GM19238 (cell line): Measurements from ENCODE around the gene RLF.

Experiments used
- DNase-seq: peaks from one replicate; pipeline ENCODE4 v3.0.0; 2011; ENCODE audit warnings: low spot score; ENCODE audit not compliant: insufficient read length

Gene RLF

GRCh38 chr1:40226192-40226591 lies 65.0 kb downstream of the RLF start:
- no peak for DNase-seq

GRCh38 chr1:40232444-40232843 lies 71.3 kb downstream of the RLF start:
- DNase-seq: peak; percentile 25

- DNase-seq: no peak
Observed at GRCh38 chr1:40239626-40240025, 78.4 kb downstream of the RLF start.

DNA sequence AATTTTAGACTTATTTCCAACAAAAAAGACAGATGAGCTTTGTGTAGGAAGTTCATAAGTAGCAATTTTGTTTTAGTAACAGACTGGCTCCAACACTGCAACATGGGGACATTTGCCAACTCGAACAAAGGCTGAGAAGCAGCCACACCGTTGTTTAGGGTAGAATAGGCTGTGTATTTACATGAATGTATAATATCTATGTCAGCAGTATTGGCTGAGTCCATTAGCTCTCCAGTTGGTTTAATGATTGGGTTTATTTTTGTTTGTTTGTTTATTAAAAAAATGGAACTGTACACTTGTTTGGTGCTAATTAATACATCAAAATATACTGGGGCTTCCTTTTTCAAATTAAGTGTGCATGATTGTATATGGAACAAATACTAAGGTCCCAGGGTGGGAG lies 79.2 kb downstream of the RLF start:
- no peak for DNase-seq

DNA sequence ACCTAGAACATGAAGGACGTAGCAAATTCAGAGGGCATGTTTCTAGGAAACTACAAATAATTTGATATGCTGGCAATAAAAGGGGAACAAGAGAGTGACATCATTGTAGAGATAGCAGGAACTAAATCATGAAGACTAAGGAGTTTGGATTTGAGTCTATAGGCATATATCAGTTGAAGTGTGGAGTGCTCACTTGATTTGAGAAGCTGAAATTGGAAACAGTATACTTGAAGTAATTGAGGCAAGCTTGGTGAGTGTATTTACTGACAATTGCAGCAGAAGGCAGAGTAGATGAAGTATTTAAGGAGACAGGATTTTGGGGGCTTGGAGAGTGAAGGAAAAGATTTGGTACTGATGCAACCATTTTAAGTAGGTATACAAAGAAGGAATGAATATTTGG lies 80.2 kb downstream of the RLF start:
- DNase-seq: no peak

DNA sequence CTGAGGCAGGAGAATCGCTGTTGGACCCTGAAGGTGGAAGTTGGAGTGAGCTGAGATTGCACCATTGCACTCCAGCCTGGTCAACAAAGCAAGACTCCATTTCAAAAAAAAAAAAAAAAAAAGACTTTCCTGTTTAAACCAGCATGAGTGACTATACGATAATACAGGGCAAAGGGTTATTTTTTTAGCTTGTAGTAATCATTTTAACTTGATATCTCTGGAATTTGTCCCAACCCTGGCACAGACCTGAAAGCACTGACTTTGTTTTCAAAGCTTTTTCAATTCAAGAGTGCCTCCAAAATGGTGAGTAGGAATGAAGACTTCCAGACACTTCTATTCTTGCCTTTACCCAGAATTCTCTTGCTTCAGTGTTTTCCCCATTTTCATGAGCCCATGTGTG lies 82.2 kb downstream of the RLF start:
- no peak for DNase-seq

- DNase-seq: no peak
Observed at GRCh38 chr1:40244138-40244744, 83.1 kb downstream of the RLF start.

GRCh38 chr1:40245686-40246085 lies 84.5 kb downstream of the RLF start:
- DNase-seq: no peak

DNA sequence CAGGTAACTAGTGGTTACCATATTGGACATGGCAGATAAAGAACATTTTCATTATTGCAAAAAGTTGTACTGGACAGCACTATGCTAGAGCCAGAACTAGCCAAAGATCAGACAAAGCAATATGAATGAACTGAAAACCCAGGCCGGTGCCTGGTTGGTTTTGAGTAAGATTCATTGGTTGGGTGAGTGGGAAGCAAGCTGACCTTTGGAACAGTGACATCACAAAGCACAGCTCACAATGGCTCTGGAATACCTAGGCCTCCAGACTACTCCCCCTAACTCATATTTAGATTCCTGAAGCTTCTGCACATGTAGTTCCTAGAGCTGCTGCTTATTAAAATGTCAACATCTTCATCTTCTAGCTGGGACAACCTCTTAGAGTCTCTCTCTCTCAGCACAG lies 86.5 kb downstream of the RLF start, which contains the start of gene TMCO2:
Gene TMCO2 (plus strand): TSS at position 283 of the 400 bp plus-strand sequence. CDS start 57 bp downstream, at position 340.
- no peak for DNase-seq

DNA sequence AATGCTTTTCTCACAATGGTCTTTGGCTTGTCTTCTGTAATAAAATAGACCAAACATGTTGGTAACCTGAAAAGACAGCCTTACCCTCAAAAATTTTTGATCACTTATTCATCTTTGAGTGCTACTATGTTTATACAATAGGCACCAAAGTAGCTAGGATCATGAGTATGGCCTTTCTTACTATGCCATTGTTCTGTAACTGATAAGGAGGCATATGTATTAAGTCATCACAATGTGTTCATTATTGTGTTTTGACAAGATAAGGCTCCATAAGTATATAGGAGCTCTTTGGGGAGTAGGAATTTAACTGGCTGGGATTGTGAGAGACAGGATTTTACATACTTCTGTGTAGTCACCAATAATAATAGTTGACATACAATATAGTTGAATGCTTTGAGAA lies 87.2 kb downstream of the RLF start:
- DNase-seq: no peak

- DNase-seq: no peak
Observed at GRCh38 chr1:40251456-40251855, 90.3 kb downstream of the RLF start.

DNA sequence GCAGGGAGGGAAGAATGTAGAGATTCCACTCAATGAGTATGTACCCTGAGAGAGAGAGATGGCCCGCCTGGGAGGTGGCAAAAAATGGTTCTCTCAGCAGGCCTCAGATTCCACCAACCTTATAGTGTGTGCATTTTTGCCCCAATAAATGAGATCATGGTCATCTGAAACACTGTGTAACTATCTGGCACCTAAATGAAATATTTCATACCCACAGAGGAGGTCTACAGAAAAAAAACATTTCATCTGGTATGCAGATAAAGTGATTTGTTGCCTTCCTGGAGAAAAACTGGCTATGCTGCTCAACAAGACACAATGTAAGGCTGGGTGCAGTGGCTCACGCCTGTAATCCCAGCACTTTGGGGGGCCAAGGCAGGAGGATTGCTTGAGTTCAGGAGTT lies 91.4 kb downstream of the RLF start:
- no peak for DNase-seq

DNA sequence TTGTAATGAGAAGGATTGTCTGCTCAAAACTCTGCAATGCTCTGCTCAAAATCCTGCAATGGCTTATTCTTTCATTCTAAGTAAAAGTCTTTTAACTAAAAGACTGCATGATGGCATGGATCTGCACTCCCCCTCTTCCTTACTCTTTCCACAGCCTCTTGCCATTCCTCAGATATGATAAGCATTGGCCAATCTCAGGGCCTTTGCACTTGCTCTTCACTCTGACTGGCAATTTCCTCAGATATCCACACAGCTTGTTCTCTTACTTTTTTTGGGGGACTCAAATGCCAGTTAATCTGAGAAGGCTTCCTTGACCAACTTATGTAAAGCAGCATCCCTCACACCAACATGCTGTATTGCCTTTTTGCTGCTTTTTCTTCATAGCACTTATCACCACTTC lies 94.0 kb downstream of the RLF start:
- DNase-seq: no peak

DNA sequence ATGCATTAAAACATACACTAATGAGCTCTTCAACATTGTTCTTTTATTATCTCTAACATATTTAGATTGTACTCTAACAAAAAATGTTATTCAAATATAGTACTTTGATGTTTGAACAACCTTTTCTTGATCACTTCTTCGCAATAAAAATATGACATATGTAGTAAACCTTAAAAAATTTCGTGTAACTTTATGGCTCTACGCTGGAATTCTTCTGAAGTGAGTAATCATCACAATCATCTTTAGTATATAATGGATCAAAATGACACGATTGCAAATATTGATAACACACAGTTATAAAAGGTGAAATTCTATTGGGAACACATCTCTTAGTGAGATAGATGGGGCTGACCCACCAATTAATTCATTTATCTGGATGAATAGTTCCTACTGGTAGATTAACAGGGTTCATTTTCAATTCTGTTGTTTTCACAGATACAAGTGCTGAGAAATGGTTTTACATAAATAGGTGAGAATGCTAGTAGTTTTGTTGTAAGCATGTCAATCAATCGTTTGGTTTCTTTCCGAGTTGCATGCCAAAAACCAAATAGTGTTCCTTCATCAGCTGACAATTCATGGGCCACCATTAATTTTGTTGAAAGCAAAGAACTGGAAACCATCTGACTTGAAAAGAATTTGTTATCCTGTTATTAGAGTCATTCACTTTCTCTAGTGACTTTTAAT lies 95.4 kb downstream of the RLF start:
- DNase-seq: no peak

- no peak for DNase-seq
Observed at GRCh38 chr1:40257313-40257687, 96.1 kb downstream of the RLF start.

GRCh38 chr1:40257688-40258444 lies 96.7 kb downstream of the RLF start, which contains the start of gene ZMPSTE24:
TSS of gene ZMPSTE24 (plus strand) at chr1:40258236. CDS start at chr1:40258272, 36 bp downstream.
- DNase-seq: peak; percentile 78

- DNase-seq: no peak
Observed at GRCh38 chr1:40258445-40258769, 97.2 kb downstream of the RLF start.

GRCh38 chr1:40264354-40264781 lies 103.2 kb downstream of the RLF start:
- no peak for DNase-seq

- no peak for DNase-seq
Observed at GRCh38 chr1:40265298-40265697, 104.1 kb downstream of the RLF start.

DNA sequence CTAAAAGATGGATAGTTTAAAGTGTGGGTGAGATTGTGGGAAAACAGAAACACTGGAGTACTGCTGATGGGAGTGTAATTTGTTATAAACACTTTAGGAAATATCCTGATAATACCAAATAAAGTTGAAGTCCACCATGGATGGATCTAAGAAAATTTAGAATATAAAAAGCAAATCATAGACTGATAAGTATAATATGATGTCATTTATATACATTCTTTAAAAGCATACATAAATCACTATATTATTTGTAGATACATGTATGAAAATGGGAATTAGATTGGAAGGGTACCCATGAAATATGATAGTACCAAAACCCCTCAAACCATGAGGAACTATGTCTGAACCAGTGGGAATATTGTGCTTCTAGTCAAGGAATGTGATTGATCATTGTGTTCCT lies 104.7 kb downstream of the RLF start:
- DNase-seq: no peak

GRCh38 chr1:40266786-40267535 lies 105.8 kb downstream of the RLF start:
- DNase-seq: no peak

DNA sequence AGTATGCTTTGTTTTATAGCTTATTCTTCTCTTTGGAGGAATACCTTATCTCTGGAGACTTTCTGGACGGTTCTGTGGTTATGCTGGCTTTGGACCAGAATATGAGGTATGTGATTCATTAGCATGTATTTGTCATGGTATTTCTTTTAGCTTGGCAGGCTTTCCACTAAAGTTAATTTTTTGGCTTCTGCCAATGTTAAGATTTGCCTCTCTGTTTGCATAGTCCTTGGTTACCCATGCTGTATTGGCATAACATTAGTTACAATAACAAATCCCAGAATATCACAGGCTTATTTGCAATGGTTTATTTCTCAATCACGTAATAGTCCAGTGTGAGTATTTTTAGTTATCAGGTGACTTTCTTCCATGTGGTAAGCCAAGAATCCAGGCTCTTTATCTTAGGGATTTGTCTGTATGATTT lies 106.6 kb downstream of the RLF start:
- DNase-seq: no peak
